C4-2B (cell line): Measurements from ENCODE around the gene INAFM1.

Source experiments
- H3K27ac ChIP-seq: fragments of 450-650 bp; 2 replicates; pipeline ENCODE4 v1.5.1; 2017
- CTCF ChIP-seq: fragments of 450-650 bp; conservative IDR thresholded peaks from 2 replicates; pipeline ENCODE4 v1.5.1; 2017; ENCODE audit warnings: mild to moderate bottlenecking
- ZFX ChIP-seq: fragments of 450-650 bp; IDR thresholded peaks from 2 replicates; pipeline ENCODE4 v1.6.1; 2017

Gene INAFM1

DNA sequence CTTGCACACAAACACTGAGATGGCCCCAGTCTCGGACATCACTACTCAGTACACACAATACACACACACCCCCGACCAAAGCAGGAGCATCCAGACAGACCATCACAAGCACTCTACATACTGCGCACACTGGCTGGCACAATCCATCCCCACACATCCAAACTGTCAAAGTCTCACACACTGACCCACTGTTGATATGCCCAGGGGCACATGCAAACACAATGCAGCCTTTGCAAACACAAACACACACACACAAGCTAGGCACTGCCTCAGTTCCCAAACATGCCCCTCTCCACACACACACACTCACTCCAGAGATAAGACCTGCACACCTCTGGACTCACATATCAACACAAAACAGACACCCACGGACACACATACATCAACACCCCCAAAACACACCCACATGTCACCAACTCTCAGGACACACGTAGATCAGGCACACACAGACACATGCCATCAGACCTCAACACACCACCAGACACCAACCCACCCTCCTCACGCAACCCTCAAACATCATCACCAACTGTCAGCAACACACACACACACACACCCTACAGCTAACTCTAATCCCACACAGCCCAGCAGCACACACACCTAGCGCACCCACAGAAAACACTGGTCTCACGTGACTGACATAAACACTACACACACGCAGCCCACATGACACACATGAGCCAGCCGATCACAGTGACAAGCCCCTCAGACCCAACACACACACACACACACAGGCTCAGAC is 45.6 kb upstream of the INAFM1 start:
- peak overlapping the region; percentile 80 for H3K27ac ChIP-seq
- TF ChIP-seq CTCF (no peak), ZFX (no peak)

DNA sequence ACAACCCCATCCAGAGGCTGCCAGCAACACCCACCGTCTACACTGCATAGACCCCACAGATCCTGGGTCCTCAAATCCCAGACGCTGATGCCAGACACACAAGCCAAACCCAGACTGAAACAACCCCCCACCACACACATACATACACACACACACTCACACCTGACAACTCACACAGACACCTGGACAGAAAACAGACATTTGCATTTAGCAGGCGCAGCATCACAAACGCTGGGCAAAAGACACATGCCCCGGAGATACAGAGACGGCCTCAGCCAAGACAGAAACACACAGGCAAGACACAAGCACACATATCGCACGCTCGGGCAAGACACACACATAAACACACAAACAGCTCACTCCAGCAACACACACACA is 45.0 kb upstream of the INAFM1 start:
- TF ChIP-seq ZFX = no peak
- no peak for TF ChIP-seq CTCF
- H3K27ac ChIP-seq = peak overlapping the region; percentile 80

GRCh38 chr19:47230054-47230920 is 44.4 kb upstream of the INAFM1 start:
- no peak for TF ChIP-seq ZFX
- peak; percentile 88 for TF ChIP-seq CTCF
- H3K27ac ChIP-seq = peak overlapping the region; percentile 80

- H3K27ac ChIP-seq = peak within 1 kb of the TSS; percentile 80
- TF ChIP-seq ZFX = no peak
- TF ChIP-seq CTCF = no peak
Observed at GRCh38 chr19:47230921-47231214, 43.8 kb upstream of the INAFM1 start, which contains the start of gene BBC3. Gene BBC3 (minus strand): TSS chr19:47231199. CDS start chr19:47228431, 2,768 bp downstream.

DNA sequence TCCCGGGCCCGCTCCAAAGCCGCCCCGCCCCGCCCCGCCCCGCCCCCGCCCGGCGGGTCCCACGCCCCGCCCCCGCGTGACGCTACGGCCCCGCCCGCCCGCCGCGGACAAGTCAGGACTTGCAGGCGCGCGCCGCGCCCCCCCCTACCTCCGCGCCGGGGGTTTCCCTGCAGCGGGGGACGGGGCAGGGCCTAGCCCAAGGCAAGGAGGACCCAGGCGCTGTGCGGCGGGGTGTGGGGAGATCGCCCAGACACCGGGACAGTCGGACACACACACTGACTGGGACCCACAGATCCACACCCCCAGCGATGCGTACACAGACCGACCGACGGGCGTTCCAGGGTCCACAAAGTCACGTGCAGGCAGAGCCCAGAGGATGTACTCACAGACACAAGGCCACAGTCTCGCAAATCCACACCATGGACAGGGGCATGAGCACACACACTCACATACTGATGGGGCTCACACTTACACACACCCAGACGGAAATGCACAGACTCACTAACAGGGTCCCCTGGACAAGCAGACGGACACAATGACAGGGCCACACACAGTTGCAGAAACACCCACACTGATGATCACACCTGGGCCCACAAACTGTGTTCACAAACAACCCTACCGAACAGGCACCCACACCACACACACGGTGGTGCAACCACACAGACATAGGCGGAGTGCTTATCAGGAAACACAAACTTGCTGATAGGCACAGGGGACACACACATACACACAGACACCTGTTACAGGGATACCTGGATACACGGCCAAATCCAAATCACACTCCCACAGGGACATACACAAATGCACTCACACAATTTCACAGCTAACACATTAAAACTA is 43.2 kb upstream of the INAFM1 start:
- peak overlapping the region; percentile 80 for H3K27ac ChIP-seq
- TF ChIP-seq ZFX (no peak), CTCF (no peak)

- H3K27ac ChIP-seq = peak overlapping the region; percentile 80
Observed at GRCh38 chr19:47232422-47233211, 42.1 kb upstream of the INAFM1 start.

More at GRCh38 chr19:47232422-47233211, 42.1 kb upstream of the INAFM1 start:
- TF ChIP-seq CTCF = no peak
- TF ChIP-seq ZFX = no peak
